Lower lobe of right lung (tissue), 2 donors: Measurements from ENCODE around the gene SMCHD1. TPM values are rescaled to one million over a fixed set of nuclear protein-coding genes. Genes with fewer than 3 reads are reported as not detected.

Experiments
- ATAC-seq, 2 donors: fragments of 200-7000 bp; cut with Tn5 transposase; one replicate each; pipeline ENCODE4 v1.9.1; 2020 to 2022; ENCODE audit warnings: mild to moderate bottlenecking in 2 of 2, moderate library complexity in 2 of 2
- DNase-seq: peaks from one replicate; pipeline ENCODE4 v3.0.0-alpha.2; 2020
- H3K27ac ChIP-seq: fragments of 200-600 bp; one replicate; pipeline ENCODE4 v1.8.0; 2022
- H3K27me3 ChIP-seq: fragments of 200-600 bp; one replicate; pipeline ENCODE4 v1.8.0; 2022; ENCODE audit warnings: low read depth
- H3K36me3 ChIP-seq: fragments of 200-600 bp; one replicate; pipeline ENCODE4 v1.8.0; 2022; ENCODE audit warnings: mild to moderate bottlenecking
- H3K4me1 ChIP-seq: fragments of 200-600 bp; one replicate; pipeline ENCODE4 v1.8.0; 2022
- H3K4me3 ChIP-seq: fragments of 200-600 bp; one replicate; pipeline ENCODE4 v1.8.0; 2022; ENCODE audit warnings: mild to moderate bottlenecking
- H3K9me3 ChIP-seq: fragments of 200-600 bp; one replicate; pipeline ENCODE4 v1.8.0; 2022
- intact Hi-C: fragments of 100-400 bp; cut with DNase I; formaldehyde crosslinking; loops from one replicate; pipeline ENCODE4 v1.11.0; 2022
- total RNA-seq: library from RNA; stranded (reverse); fragmentation: NEBNext Ultra II Directional; extraction: Animal tissue kit (Norgen Biotek cat#: 25700); gene quantifications from one replicate; pipeline ENCODE4 v1.2.1, GENCODE V29; 2021
- TF ChIP-seq, protein P1 (sequence below): fragments of 200-600 bp; IDR thresholded peaks from one replicate; pipeline ENCODE4 v1.8.0; 2022; ENCODE audit warnings: antibody characterized with exemption, mild to moderate bottlenecking
- donor health status: DM: no; HTN: yes; CAD: no; lungs with severe emphysema.

The SMCHD1 gene
- total RNA-seq, 1 donor from 2014 or later = 55.9 TPM

- TF ChIP-seq, protein P1, sequence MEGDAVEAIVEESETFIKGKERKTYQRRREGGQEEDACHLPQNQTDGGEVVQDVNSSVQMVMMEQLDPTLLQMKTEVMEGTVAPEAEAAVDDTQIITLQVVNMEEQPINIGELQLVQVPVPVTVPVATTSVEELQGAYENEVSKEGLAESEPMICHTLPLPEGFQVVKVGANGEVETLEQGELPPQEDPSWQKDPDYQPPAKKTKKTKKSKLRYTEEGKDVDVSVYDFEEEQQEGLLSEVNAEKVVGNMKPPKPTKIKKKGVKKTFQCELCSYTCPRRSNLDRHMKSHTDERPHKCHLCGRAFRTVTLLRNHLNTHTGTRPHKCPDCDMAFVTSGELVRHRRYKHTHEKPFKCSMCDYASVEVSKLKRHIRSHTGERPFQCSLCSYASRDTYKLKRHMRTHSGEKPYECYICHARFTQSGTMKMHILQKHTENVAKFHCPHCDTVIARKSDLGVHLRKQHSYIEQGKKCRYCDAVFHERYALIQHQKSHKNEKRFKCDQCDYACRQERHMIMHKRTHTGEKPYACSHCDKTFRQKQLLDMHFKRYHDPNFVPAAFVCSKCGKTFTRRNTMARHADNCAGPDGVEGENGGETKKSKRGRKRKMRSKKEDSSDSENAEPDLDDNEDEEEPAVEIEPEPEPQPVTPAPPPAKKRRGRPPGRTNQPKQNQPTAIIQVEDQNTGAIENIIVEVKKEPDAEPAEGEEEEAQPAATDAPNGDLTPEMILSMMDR = no peak
- intact Hi-C loops = no loop called here
- no peaks in the 10 kb centered on the region for H3K4me1 ChIP-seq
- no peak overlapping the region for H3K27ac ChIP-seq
- no peak for ATAC-seq
- H3K27me3 ChIP-seq = no peaks in the 10 kb centered on the region
- no peaks in the 10 kb centered on the region for H3K36me3 ChIP-seq
- H3K4me3 ChIP-seq = no peak overlapping the region
- DNase-seq = no peak
- H3K9me3 ChIP-seq = peaks cover 16% of the 10 kb centered on the region
These were observed 162.8 kb downstream of the SMCHD1 start for GRCh38 chr18:2818281-2818680.

GRCh38 chr18:2821695-2822094 lies 166.2 kb downstream of the SMCHD1 start:
- DNase-seq (no peak), ATAC-seq (no peak)
- Histone ChIP-seq H3K27me3 (no peaks in the 10 kb centered on the region), H3K4me1 (no peaks in the 10 kb centered on the region), H3K4me3 (no peak overlapping the region), H3K36me3 (no peaks in the 10 kb centered on the region), H3K9me3 (peaks cover 4% of the 10 kb centered on the region), H3K27ac (no peak overlapping the region)
- intact Hi-C loops = no loop called here
- TF ChIP-seq, protein P1 = no peak

- Histone ChIP-seq H3K9me3 (peaks cover 4% of the 10 kb centered on the region), H3K36me3 (no peaks in the 10 kb centered on the region), H3K4me1 (no peaks in the 10 kb centered on the region), H3K4me3 (no peak overlapping the region), H3K27ac (no peak overlapping the region), H3K27me3 (no peaks in the 10 kb centered on the region)
- no peak for DNase-seq
- TF ChIP-seq, protein P1 = no peak
- no peak for ATAC-seq
- intact Hi-C loops = no loop called here
These were observed 166.8 kb downstream of the SMCHD1 start for GRCh38 chr18:2822213-2822921.

- DNase-seq = no peak
- Histone ChIP-seq H3K36me3 (no peaks in the 10 kb centered on the region), H3K27me3 (no peaks in the 10 kb centered on the region), H3K4me1 (no peaks in the 10 kb centered on the region), H3K27ac (no peak overlapping the region), H3K4me3 (no peak overlapping the region), H3K9me3 (peaks cover 4% of the 10 kb centered on the region)
- intact Hi-C loops = no loop called here
- TF ChIP-seq, protein P1 = no peak
- ATAC-seq = no peak
These were observed 167.7 kb downstream of the SMCHD1 start for GRCh38 chr18:2823202-2823601.

- no peak overlapping the region for H3K4me3 ChIP-seq
- TF ChIP-seq, protein P1 = no peak
- H3K4me1 ChIP-seq = no peaks in the 10 kb centered on the region
- H3K27me3 ChIP-seq = no peaks in the 10 kb centered on the region
- DNase-seq = no peak
- no peak overlapping the region for H3K27ac ChIP-seq
- no peaks in the 10 kb centered on the region for H3K36me3 ChIP-seq
- no peaks in the 10 kb centered on the region for H3K9me3 ChIP-seq
- no peak for ATAC-seq
- intact Hi-C loops = no loop called here
These were observed 168.4 kb downstream of the SMCHD1 start for GRCh38 chr18:2823966-2824365.
